ENCODE measurements around the gene RHCE.

RHCE gene

DNA sequence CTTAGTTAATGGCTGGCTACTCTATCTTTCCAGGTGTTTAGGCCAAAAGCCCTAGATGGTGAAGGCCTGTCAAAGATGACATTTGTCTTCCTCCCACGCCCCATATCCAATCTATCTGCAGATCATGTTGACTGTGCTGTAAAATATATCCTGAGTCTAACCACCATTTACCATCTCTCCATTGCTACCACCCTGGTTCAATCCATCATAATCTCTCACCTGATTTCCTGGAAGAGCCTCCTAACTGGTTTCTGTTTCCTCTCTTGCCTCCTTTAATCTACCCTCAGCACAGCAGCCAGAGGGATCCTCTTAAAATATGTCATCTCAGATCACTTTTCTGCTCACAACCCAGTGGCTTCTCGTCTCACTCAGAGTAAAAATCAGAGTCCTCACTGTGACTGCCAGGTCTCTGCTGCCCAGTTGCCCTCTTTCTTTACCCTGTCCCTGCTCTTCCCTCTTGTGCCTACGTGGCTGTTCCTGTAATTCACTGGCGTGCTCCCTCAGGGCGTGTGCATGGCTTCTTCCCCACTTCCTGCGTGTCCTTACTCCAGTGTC lies 64.7 kb downstream of the RHCE start:
- TF ChIP-seq, protein P1, sequence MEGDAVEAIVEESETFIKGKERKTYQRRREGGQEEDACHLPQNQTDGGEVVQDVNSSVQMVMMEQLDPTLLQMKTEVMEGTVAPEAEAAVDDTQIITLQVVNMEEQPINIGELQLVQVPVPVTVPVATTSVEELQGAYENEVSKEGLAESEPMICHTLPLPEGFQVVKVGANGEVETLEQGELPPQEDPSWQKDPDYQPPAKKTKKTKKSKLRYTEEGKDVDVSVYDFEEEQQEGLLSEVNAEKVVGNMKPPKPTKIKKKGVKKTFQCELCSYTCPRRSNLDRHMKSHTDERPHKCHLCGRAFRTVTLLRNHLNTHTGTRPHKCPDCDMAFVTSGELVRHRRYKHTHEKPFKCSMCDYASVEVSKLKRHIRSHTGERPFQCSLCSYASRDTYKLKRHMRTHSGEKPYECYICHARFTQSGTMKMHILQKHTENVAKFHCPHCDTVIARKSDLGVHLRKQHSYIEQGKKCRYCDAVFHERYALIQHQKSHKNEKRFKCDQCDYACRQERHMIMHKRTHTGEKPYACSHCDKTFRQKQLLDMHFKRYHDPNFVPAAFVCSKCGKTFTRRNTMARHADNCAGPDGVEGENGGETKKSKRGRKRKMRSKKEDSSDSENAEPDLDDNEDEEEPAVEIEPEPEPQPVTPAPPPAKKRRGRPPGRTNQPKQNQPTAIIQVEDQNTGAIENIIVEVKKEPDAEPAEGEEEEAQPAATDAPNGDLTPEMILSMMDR (IDR thresholded peaks at IDR 0.05; ENCODE audit: extremely low read depth, insufficient read depth, missing control alignments): no peak
- DNase-seq (ENCODE audit: low spot score): no peak
- in situ Hi-C loops (cut with MboI; ENCODE audit: low pct_unique_long_range_greater_than_20kb, low sequenced_read_pairs, unreplicated experiment): no loop called here

DNA sequence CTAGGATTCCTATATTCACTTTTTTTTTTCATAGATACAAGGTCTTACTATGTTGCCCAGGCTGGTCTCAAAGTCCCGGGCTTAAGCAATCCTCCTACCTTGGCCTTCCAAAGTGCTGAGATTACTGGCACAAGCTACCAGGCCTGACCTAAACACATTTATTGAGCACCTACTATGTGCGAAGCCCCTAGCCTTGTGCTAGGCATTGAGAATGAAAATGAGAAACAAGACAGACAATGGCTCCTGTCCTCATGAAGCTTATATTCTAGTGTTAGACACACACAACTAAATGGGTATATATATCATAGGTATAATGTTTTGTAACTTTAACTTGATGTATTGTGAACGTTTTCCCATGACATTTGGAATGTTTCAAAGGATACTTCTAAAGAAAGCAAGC lies 71.0 kb downstream of the RHCE start:
- TF ChIP-seq, protein P1 (IDR thresholded peaks at IDR 0.05; ENCODE audit: extremely low read depth, insufficient read depth, missing control alignments): no peak
- in situ Hi-C loops (cut with MboI; ENCODE audit: low pct_unique_long_range_greater_than_20kb, low sequenced_read_pairs, unreplicated experiment): loop anchor here (5.0 kb wide), 1 partner anchor 92 kb away; no protein-coding TSS in a partner anchor
- DNase-seq (ENCODE audit: low spot score): no peak

DNA sequence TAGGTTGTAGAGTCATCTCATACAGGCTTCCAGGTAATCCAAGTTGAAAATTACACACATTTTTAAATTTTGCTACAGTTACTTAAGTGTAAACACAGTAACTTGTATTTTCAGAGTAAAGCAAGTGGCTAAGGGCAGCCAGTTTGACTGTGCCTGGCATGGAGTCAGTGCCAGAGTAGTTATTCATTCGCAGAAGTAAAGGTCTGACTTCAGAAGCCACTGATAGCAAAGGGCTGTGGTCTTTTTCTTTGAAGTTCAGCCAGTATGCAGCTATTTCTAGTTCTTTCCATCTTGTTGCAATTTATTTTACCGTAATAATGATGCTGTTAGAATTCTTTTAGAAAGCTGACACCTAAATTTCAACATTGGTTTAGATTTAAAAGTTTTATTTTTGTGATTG lies 73.1 kb downstream of the RHCE start:
- in situ Hi-C loops (cut with MboI; ENCODE audit: low pct_unique_long_range_greater_than_20kb, low sequenced_read_pairs, unreplicated experiment): loop anchor here (5.0 kb wide), 1 partner anchor 90 kb away; no protein-coding TSS in a partner anchor
- TF ChIP-seq, protein P1 (IDR thresholded peaks at IDR 0.05; ENCODE audit: extremely low read depth, insufficient read depth, missing control alignments): no peak
- DNase-seq (ENCODE audit: low spot score): no peak

DNA sequence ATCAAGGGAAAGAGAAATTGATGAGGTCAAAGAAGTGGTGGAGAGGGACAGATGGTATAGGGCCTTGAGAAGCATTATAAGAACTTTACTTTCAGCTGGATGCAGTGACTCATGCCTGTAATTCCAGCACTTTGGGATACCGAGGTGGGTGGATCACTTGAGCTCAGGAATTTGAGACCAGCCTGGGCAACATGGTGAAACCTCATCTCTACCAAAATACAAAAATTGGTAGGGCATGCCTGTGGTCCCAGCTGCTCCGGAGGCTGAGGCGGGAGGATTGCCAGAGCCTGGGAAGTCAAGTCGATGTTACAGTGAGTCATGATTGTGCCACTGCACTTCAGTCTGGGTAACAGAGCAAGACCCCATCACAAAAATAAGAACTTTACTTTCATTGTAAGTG lies 76.8 kb downstream of the RHCE start:
- in situ Hi-C loops (cut with MboI; ENCODE audit: low pct_unique_long_range_greater_than_20kb, low sequenced_read_pairs, unreplicated experiment): no loop called here
- TF ChIP-seq, protein P1 (IDR thresholded peaks at IDR 0.05; ENCODE audit: extremely low read depth, insufficient read depth, missing control alignments): no peak
- DNase-seq (ENCODE audit: low spot score): no peak

DNA sequence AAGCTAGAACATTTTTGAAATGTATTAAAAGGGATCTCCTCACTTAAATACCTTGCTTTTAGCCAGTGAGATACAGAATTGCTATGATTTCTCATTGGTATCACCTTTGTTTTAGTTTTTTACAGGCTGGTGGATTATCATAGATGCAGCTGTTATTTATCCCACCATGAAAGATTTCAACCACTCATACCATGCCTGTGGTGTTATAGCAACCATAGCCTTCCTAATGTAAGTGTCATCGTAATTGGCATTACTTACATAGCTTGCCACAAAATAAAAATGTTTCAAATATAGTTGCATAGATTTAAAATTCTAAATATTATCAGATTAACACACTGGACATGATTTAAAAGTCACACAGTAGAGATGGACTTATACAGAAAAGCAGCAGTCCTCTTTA lies 77.8 kb downstream of the RHCE start:
- in situ Hi-C loops (cut with MboI; ENCODE audit: low pct_unique_long_range_greater_than_20kb, low sequenced_read_pairs, unreplicated experiment): no loop called here
- TF ChIP-seq, protein P1 (IDR thresholded peaks at IDR 0.05; ENCODE audit: extremely low read depth, insufficient read depth, missing control alignments): no peak

DNA sequence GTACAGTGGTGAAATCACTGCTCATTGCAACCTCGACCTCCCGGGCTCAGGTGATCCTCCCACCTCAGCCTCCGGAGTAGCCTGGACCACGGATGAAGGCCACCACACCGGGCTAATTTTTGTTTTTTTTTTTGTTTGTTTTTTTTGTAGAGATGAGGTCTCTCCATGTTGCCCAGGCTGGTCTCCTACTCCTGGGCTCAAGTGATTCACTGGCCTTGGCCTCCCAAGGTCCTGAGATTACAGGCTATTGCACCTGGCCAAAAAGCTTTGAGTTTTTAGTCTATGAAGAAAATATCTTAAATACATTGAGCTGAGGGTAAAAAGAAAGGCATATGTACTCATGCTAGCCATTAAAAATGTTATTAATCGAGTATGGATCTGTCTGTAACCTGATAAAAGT lies 78.9 kb downstream of the RHCE start:
- DNase-seq (ENCODE audit: low spot score): no peak
- TF ChIP-seq, protein P1 (IDR thresholded peaks at IDR 0.05; ENCODE audit: extremely low read depth, insufficient read depth, missing control alignments): no peak
- in situ Hi-C loops (cut with MboI; ENCODE audit: low pct_unique_long_range_greater_than_20kb, low sequenced_read_pairs, unreplicated experiment): no loop called here

More for the DNA sequence above, 77.8 kb downstream of the RHCE start:
- no peak for DNase-seq (ENCODE audit: low spot score)

Data from GM13977 (cell line).